ENCODE data around the gene ASPSCR1. TPM values are rescaled to one million over a fixed set of nuclear protein-coding genes. Genes with fewer than 3 reads are reported as not detected.

ASPSCR1 gene
- total and polyA plus RNA-seq, 10 of the 15 experiments (the other 5 are each of a cell fraction or from before 2014, with no cell fraction given) = 1.5 to 48.4 (median 25.4) TPM

DNA sequence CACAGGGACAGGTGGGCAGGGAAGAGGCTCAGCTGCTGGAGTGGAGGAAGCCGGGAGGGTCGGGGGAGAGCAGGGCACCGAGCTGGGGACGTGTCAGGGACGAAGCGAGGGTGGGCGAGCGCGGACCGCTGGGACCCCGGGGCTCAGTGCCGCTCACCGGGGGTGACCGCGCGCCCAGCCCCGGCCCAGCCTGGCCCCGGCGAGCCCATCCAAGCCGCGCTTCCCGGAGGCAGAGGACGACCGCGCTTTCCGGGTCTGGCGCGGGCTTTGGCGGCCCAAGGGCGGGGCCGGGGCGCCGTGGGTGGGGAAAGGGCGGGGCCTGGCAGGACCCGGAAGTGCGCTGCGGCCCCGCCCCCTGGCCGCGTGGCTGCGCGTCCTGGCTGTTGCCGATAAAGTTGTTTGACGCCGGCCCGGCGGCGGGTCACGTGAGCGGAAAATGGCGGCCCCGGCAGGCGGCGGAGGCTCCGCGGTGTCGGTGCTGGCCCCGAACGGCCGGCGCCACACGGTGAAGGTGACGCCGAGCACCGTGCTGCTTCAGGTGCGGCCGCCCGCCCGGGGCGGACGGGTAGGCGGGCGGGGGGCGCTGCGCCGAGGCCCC, at the start of gene ASPSCR1 (continued):
- TF ChIP-seq KAT2A (conservative IDR thresholded peaks at IDR 0.05; ENCODE audit: control insufficient read depth, low read depth, low read length) (no peak), IRF5 (IDR thresholded peaks at IDR 0.05; ENCODE audit: borderline replicate concordance) (no peak), EZH2 (IDR thresholded peaks at IDR 0.05; ENCODE audit: borderline replicate concordance, control insufficient read depth, low read depth, low read length) (no peak), CHD4 (IDR thresholded peaks at IDR 0.05) (no peak), SMC3 (IDR thresholded peaks at IDR 0.05; ENCODE audit: borderline replicate concordance, low read length) (no peak), ESRRA (IDR thresholded peaks at IDR 0.05; ENCODE audit: low read length) (no peak), SPI1 (IDR thresholded peaks at IDR 0.05; ENCODE audit: borderline replicate concordance, insufficient read depth, low read depth, low read length) (no peak), RCOR1 (conservative IDR thresholded peaks at IDR 0.05; ENCODE audit: low read depth, low read length) (no peak), WRNIP1 (IDR thresholded peaks at IDR 0.05; ENCODE audit: borderline replicate concordance, low read depth, low read length) (no peak), IRF4 (IDR thresholded peaks at IDR 0.05; ENCODE audit: low read depth, low read length) (no peak), RAD51 (IDR thresholded peaks at IDR 0.05) (peak; percentile 81), CEBPZ (IDR thresholded peaks at IDR 0.05; ENCODE audit: low read depth, low read length) (no peak), LARP7 (IDR thresholded peaks at IDR 0.05) (peak; percentile 92), E2F4 (IDR thresholded peaks at IDR 0.05; ENCODE audit: low read depth, low read length) (no peak), RELA (IDR thresholded peaks at IDR 0.05; ENCODE audit: borderline replicate concordance, partially characterized antibody) (peak; percentile 91), BMI1 (IDR thresholded peaks at IDR 0.05; ENCODE audit: borderline replicate concordance) (no peak), ATF7 (IDR thresholded peaks at IDR 0.05; ENCODE audit: low read depth) (no peak)
- TF ChIP-seq, protein P1, sequence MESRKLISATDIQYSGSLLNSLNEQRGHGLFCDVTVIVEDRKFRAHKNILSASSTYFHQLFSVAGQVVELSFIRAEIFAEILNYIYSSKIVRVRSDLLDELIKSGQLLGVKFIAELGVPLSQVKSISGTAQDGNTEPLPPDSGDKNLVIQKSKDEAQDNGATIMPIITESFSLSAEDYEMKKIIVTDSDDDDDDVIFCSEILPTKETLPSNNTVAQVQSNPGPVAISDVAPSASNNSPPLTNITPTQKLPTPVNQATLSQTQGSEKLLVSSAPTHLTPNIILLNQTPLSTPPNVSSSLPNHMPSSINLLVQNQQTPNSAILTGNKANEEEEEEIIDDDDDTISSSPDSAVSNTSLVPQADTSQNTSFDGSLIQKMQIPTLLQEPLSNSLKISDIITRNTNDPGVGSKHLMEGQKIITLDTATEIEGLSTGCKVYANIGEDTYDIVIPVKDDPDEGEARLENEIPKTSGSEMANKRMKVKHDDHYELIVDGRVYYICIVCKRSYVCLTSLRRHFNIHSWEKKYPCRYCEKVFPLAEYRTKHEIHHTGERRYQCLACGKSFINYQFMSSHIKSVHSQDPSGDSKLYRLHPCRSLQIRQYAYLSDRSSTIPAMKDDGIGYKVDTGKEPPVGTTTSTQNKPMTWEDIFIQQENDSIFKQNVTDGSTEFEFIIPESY (IDR thresholded peaks at IDR 0.05) = no peak
- TF ChIP-seq, protein P2, sequence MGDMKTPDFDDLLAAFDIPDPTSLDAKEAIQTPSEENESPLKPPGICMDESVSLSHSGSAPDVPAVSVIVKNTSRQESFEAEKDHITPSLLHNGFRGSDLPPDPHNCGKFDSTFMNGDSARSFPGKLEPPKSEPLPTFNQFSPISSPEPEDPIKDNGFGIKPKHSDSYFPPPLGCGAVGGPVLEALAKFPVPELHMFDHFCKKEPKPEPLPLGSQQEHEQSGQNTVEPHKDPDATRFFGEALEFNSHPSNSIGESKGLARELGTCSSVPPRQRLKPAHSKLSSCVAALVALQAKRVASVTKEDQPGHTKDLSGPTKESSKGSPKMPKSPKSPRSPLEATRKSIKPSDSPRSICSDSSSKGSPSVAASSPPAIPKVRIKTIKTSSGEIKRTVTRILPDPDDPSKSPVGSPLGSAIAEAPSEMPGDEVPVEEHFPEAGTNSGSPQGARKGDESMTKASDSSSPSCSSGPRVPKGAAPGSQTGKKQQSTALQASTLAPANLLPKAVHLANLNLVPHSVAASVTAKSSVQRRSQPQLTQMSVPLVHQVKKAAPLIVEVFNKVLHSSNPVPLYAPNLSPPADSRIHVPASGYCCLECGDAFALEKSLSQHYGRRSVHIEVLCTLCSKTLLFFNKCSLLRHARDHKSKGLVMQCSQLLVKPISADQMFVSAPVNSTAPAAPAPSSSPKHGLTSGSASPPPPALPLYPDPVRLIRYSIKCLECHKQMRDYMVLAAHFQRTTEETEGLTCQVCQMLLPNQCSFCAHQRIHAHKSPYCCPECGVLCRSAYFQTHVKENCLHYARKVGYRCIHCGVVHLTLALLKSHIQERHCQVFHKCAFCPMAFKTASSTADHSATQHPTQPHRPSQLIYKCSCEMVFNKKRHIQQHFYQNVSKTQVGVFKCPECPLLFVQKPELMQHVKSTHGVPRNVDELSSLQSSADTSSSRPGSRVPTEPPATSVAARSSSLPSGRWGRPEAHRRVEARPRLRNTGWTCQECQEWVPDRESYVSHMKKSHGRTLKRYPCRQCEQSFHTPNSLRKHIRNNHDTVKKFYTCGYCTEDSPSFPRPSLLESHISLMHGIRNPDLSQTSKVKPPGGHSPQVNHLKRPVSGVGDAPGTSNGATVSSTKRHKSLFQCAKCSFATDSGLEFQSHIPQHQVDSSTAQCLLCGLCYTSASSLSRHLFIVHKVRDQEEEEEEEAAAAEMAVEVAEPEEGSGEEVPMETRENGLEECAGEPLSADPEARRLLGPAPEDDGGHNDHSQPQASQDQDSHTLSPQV (IDR thresholded peaks at IDR 0.05) = peak; percentile 76; the same call in 1 of the 2 replicates
